K562 (cell line): ENCODE results near the gene EML5. TPM values are rescaled to one million over a fixed set of nuclear protein-coding genes. Genes with fewer than 3 reads are reported as not detected.
"Not testable (repeated sequence)": the region's sequence is repeated elsewhere in the genome, so short reads cannot be mapped to it uniquely, and the experiment has no call there.

Source experiments
- ATAC-seq: fragments of 200-7000 bp; cut with Tn5 transposase; 3 replicates; pipeline ENCODE4 v1.9.1; 2020; ENCODE audit warnings: moderate library complexity
- BruUV-seq: library from RNA; stranded (reverse); fragments of 400-500 nt; replicated peaks from 2 replicates; lab custom pipeline; 2021; lab: Mats Ljungman, UMichigan
- CTCF ChIA-PET: fragments of 300-600 bp; formaldehyde crosslinking; extraction: SDS; loops from one replicate; lab custom pipeline; 2021; ENCODE audit warnings: low intra/inter-chr PET ratio; lab: Yijun Ruan, JAX
- POLR2A ChIA-PET: fragments of 300-600, 350-650 bp; sonication (Branson Sonifier 250); formaldehyde crosslinking; extraction: SDS; loops from one replicate; lab custom pipeline; 2021; ENCODE audit warnings: antibody characterized with exemption, inconsistent platforms; lab: Yijun Ruan, JAX
- DNase-seq, 4 experiments: peaks; one replicate each; pipeline versions ENCODE4 v3.0.0 to v3.0.0-alpha.2; 2011 to 2018; ENCODE audit warnings: low spot score in 3 of 4, mixed read lengths in 3 of 4; ENCODE audit errors: extremely low read depth in 1 of 4
- FAIRE-seq: peaks from 2 replicates; lab custom pipeline; 2011; peaks lifted over from hg19 to GRCh38; lab: Jason Lieb, UNC
- H2AFZ ChIP-seq: 2 replicates; pipeline ENCODE4 v1.6.0; 2011; ENCODE audit warnings: low read depth, low read length, control low read depth, inconsistent platforms
- H3K27ac ChIP-seq: fragments of 200-600 bp; 3 replicates; pipeline ENCODE4 v1.8.0; 2011; ENCODE audit warnings: low read depth, mild to moderate bottlenecking, control low read depth, inconsistent platforms, low read length, moderate library complexity, mixed read lengths; ENCODE audit errors: extremely low read depth
- H3K27me3 ChIP-seq, 2 experiments: fragments of 300-600 bp in 1 of 2; 2 replicates in 1 of 2; 3 replicates in 1 of 2; pipeline versions ENCODE4 v1.6.0 to v1.8.0; 2011; ENCODE audit warnings: inconsistent platforms in 2 of 2, low read length in 2 of 2, mild to moderate bottlenecking in 1 of 2, mixed read lengths in 1 of 2, moderate library complexity in 1 of 2; ENCODE audit not compliant: control insufficient read depth in 2 of 2, insufficient read depth in 2 of 2
- H3K36me3 ChIP-seq: fragments of 300-600 bp; 3 replicates; pipeline ENCODE4 v1.8.0; 2011; ENCODE audit warnings: mild to moderate bottlenecking, low read length, inconsistent platforms; ENCODE audit not compliant: control insufficient read depth, insufficient read depth
- H3K4me1 ChIP-seq, 2 experiments: fragments of 200-600 bp in 1 of 2; replicated peaks in 1 of 2; 2 replicates in 1 of 2; 3 replicates in 1 of 2; pipeline versions ENCODE4 v1.5.1 to v1.8.0; 2011; ENCODE audit warnings: inconsistent platforms in 2 of 2, low read length in 2 of 2, mild to moderate bottlenecking in 1 of 2, mixed read lengths in 1 of 2, moderate library complexity in 1 of 2; ENCODE audit not compliant: control insufficient read depth in 2 of 2, insufficient read depth in 2 of 2
- H3K4me2 ChIP-seq: 2 replicates; pipeline ENCODE4 v1.6.1; 2011; ENCODE audit warnings: low read length, control low read depth, inconsistent platforms, mixed read lengths; ENCODE audit not compliant: insufficient read depth
- H3K4me3 ChIP-seq: fragments of 200-600 bp; sonication (generic), shearing (Covaris generic); 2 replicates; pipeline ENCODE4 v1.5.1; 2016; ENCODE audit warnings: control low read depth, inconsistent platforms
- H3K79me2 ChIP-seq: fragments of 200-600 bp; 3 replicates; pipeline ENCODE4 v1.8.0; 2011; ENCODE audit warnings: low read length, inconsistent platforms; ENCODE audit not compliant: control insufficient read depth, insufficient read depth
- H3K9ac ChIP-seq, 2 experiments: 2 replicates each; pipeline versions ENCODE4 v1.6.0 to v1.6.1; 2011; ENCODE audit warnings: low read depth in 2 of 2, low read length in 2 of 2, control low read depth in 1 of 2, inconsistent platforms in 1 of 2, mild to moderate bottlenecking in 1 of 2, mixed read lengths in 1 of 2; ENCODE audit not compliant: insufficient read depth in 1 of 2
- H3K9me1 ChIP-seq: one replicate; pipeline ENCODE4 v1.6.0; 2011; ENCODE audit warnings: inconsistent platforms, mild to moderate bottlenecking, low read length, moderate library complexity; ENCODE audit not compliant: control insufficient read depth, insufficient read depth
- H3K9me3 ChIP-seq: replicated peaks from 2 replicates; pipeline ENCODE4 v1.5.1; 2011; ENCODE audit warnings: low read depth, low read length, inconsistent platforms; ENCODE audit not compliant: control insufficient read depth, insufficient read depth
- H4K20me1 ChIP-seq: replicated peaks from 2 replicates; pipeline ENCODE4 v1.6.1; 2011; ENCODE audit warnings: low read length, inconsistent platforms, mixed read lengths; ENCODE audit not compliant: control insufficient read depth, insufficient read depth
- CBFA2T2 ChIP-seq: fragments of 450-650 bp; conservative IDR thresholded peaks from 2 replicates; pipeline ENCODE4 v1.6.1; 2017; ENCODE audit warnings: mild to moderate bottlenecking
- CBFA2T3 ChIP-seq: fragments of 450-650 bp; IDR thresholded peaks from 2 replicates; pipeline ENCODE4 v1.6.1; 2017
- DPF2 ChIP-seq: fragments of 450-650 bp; IDR thresholded peaks from 2 replicates; pipeline ENCODE4 v1.6.1; 2016
- EP300 ChIP-seq: IDR thresholded peaks from 2 replicates; pipeline ENCODE4 v1.6.1; 2012; ENCODE audit warnings: low read length, improper control_type of control experiment
- GATA2 ChIP-seq: sonication (generic); formaldehyde crosslinking; IDR thresholded peaks from 2 replicates; pipeline ENCODE4 v1.4.0; 2020; ENCODE audit warnings: mild to moderate bottlenecking, missing genetic modification reagents
- LEF1 ChIP-seq: fragments of 450-650 bp; IDR thresholded peaks from 2 replicates; pipeline ENCODE4 v1.6.1; 2016; ENCODE audit warnings: mild to moderate bottlenecking
- MEIS2 ChIP-seq: fragments of 450-650 bp; IDR thresholded peaks from 2 replicates; pipeline ENCODE4 v1.6.1; 2014; ENCODE audit warnings: mild to moderate bottlenecking; ENCODE audit not compliant: partially characterized antibody
- MTA2 ChIP-seq: fragments of 450-650 bp; IDR thresholded peaks from 2 replicates; pipeline ENCODE4 v1.6.1; 2016; ENCODE audit warnings: low read depth
- NFIC ChIP-seq: fragments of 450-650 bp; IDR thresholded peaks from 2 replicates; pipeline ENCODE4 v1.6.1; 2017; ENCODE audit warnings: mild to moderate bottlenecking, inconsistent platforms
- PML ChIP-seq: IDR thresholded peaks from 2 replicates; pipeline ENCODE4 v1.6.1; 2012; ENCODE audit warnings: low read length, inconsistent platforms
- RBM17 ChIP-seq: fragments of 200-400 bp; formaldehyde crosslinking; IDR thresholded peaks from 2 replicates; pipeline ENCODE4 v1.6.1; 2017; ENCODE audit warnings: low read depth, mild to moderate bottlenecking, low read length, borderline replicate concordance
- SMAD4 ChIP-seq: fragments of 250-450 bp; sonication (Bioruptor Pico); conservative IDR thresholded peaks from 2 replicates; pipeline ENCODE4 v1.8.0; 2021; ENCODE audit warnings: inconsistent platforms, mild to moderate bottlenecking, moderate library complexity
- SMARCA4 ChIP-seq: fragments of 450-650 bp; IDR thresholded peaks from 2 replicates; pipeline ENCODE4 v1.6.1; 2016
- SMARCE1 ChIP-seq: fragments of 450-650 bp; IDR thresholded peaks from 2 replicates; pipeline ENCODE4 v1.7.1; 2016; ENCODE audit warnings: mild to moderate bottlenecking
- TAL1 ChIP-seq: fragments of 450-650 bp; IDR thresholded peaks from 2 replicates; pipeline ENCODE4 v1.6.1; 2016; ENCODE audit warnings: mild to moderate bottlenecking
- WGBS: fragments of 100-300 bp; shearing (Covaris generic); methylation state at CpG from one replicate; pipeline ENCODE4 v1.1.6; 2016; ENCODE audit warnings: low coverage, mixed read lengths; ENCODE audit not compliant: insufficient coverage; ENCODE audit errors: missing lambda C conversion rate; 5-methylcytosine and 5-hydroxymethylcytosine counted together
- in situ Hi-C: fragments of 300-500 bp; cut with MboI; formaldehyde crosslinking; loops from 4 replicates; pipeline ENCODE4 v1.15.0; 2018; ENCODE audit warnings: inconsistent platforms, mixed read lengths
- intact Hi-C: fragments of 100-400 bp; cut with micrococcal nuclease; formaldehyde crosslinking; loops from 2 replicates; pipeline ENCODE4 v1.14.2; 2022
- polyA plus RNA-seq, 8 experiments: library from polyadenylated mRNA; depleted of rRNA in 4 of 8; stranded (reverse) in 5 of 8; unstranded in 3 of 8; fragments of >200 nt; fragmentation: Nextera tagmentation in 2 of 8; fragmentation: Illumina TruSeq in 1 of 8; extraction: Ambion mirVana in 2 of 8; extraction: Trizol in 1 of 8; gene quantifications; 2 replicates each; pipeline versions ENCODE4 v1.2.1 to v1.2.3, GENCODE V29; 2011 to 2014; ENCODE audit warnings: inconsistent platforms in 1 of 8, missing spikeins in 1 of 8
- total RNA-seq, 7 experiments: library from RNA; depleted of rRNA in 6 of 7; stranded (reverse); fragments of >200 nt in 6 of 7; fragmentation: Illumina TruSeq in 2 of 7; extraction: Trizol in 2 of 7; gene quantifications; 2 replicates each; pipeline versions ENCODE4 v1.2.1 to v1.2.3, GENCODE V29; 2011 to 2021; ENCODE audit warnings: low replicate concordance in 1 of 7
- TF ChIP-seq, protein P1 (sequence below): sonication (generic); formaldehyde crosslinking; IDR thresholded peaks from 2 replicates; pipeline ENCODE4 v1.8.0; 2022; ENCODE audit warnings: mild to moderate bottlenecking, missing genetic modification reagents
- TF ChIP-seq, protein P2 (sequence below), 2 experiments: IDR thresholded peaks in 1 of 2; conservative IDR thresholded peaks in 1 of 2; 2 replicates each; pipeline ENCODE4 v1.6.1; 2016; ENCODE audit warnings: low read depth in 2 of 2, mild to moderate bottlenecking in 1 of 2, missing compliant biosample characterization in 1 of 2, missing genetic modification characterization in 1 of 2, moderate library complexity in 1 of 2

The EML5 gene
- total and polyA plus RNA-seq, 9 of the 15 experiments (the other 6 are each of a cell fraction or from before 2014, with no cell fraction given): 0.06 to 0.34 (median 0.22) TPM

DNA sequence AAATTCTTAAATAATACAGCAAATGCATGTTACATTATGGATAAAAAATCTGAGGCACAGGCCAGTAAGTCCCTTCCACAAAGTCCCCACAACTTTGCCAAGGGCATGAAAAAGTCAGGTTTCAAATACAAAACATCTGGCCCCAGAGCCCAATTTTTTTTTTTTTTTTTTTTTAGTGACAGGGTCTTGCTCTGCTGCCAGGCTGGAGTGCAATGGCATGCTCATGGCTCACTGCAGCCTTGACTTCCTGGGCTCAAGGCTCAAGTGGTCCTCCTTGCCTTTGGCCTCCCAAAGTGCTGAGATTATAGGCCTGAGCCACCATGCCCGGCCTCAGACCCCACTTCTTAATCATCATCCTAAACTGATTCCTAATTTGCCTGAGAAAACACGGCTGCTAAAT, 28.6 kb upstream of the EML5 start (continued):
- TF ChIP-seq, protein P1, sequence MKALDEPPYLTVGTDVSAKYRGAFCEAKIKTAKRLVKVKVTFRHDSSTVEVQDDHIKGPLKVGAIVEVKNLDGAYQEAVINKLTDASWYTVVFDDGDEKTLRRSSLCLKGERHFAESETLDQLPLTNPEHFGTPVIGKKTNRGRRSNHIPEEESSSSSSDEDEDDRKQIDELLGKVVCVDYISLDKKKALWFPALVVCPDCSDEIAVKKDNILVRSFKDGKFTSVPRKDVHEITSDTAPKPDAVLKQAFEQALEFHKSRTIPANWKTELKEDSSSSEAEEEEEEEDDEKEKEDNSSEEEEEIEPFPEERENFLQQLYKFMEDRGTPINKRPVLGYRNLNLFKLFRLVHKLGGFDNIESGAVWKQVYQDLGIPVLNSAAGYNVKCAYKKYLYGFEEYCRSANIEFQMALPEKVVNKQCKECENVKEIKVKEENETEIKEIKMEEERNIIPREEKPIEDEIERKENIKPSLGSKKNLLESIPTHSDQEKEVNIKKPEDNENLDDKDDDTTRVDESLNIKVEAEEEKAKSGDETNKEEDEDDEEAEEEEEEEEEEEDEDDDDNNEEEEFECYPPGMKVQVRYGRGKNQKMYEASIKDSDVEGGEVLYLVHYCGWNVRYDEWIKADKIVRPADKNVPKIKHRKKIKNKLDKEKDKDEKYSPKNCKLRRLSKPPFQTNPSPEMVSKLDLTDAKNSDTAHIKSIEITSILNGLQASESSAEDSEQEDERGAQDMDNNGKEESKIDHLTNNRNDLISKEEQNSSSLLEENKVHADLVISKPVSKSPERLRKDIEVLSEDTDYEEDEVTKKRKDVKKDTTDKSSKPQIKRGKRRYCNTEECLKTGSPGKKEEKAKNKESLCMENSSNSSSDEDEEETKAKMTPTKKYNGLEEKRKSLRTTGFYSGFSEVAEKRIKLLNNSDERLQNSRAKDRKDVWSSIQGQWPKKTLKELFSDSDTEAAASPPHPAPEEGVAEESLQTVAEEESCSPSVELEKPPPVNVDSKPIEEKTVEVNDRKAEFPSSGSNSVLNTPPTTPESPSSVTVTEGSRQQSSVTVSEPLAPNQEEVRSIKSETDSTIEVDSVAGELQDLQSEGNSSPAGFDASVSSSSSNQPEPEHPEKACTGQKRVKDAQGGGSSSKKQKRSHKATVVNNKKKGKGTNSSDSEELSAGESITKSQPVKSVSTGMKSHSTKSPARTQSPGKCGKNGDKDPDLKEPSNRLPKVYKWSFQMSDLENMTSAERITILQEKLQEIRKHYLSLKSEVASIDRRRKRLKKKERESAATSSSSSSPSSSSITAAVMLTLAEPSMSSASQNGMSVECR (CRISPR knock-in tag): no peak
- TF ChIP-seq RBM17: no peak

DNA sequence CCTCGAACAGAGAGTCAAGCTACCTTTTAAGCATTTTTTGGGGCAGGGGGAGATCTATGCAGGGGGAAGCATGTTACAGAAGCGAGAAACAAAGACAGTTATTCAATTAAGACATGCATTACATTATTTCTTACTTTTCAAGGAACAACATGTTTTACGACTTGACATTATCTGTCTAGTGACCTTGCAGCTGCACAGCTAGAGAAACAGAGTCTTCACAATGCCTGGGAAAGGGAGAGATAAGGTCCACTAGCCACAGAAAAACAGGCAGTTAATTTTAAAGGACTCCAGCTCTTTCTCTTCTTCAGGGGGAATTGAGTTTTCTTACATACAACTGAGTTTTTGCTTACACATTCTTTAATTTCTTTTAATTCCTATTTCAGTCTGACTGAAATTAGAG, 26.9 kb upstream of the EML5 start:
- H3K79me2 ChIP-seq, FAIRE-seq, H3K36me3 ChIP-seq, H3K9me3 ChIP-seq, intact Hi-C loops, BruUV-seq, H3K9me1 ChIP-seq, H4K20me1 ChIP-seq, ATAC-seq, H3K4me3 ChIP-seq, CTCF ChIA-PET, H3K27me3 ChIP-seq, in situ Hi-C loops: not testable (repeated sequence)
- H2AFZ ChIP-seq: peak overlapping the region; percentile 74
- peak overlapping the region; percentile 44 for H3K4me2 ChIP-seq
- POLR2A ChIA-PET: interaction anchor here (0.6 to 1.1 kb wide), 2 partner anchors 18 to 22 kb away, joined by 3 read pairs; no protein-coding TSS in a partner anchor
- DNase-seq: peak in 1 of 4 experiments; percentile 49
- WGBS: 0% methylated on average over 3 of the region's 3 CpGs
- peak overlapping the region; percentile 75 for H3K27ac ChIP-seq
- H3K4me1 ChIP-seq: peaks cover 2 to 42% of the 10 kb centered on the region in 2 experiments; a peak in 4 of 5 replicates
- H3K9ac ChIP-seq: peak overlapping the region in 1 of 2 experiments; percentile 41; a peak in 1 of 4 replicates
- TF ChIP-seq TAL1 (peak; percentile 79), CBFA2T2 (peak; percentile 74), LEF1 (peak; percentile 75), SMARCE1 (peak; percentile 58; the same call in 1 of the 2 replicates), CBFA2T3 (peak; percentile 82), MEIS2 (peak; percentile 87), EP300 (peak; percentile 41; the same call in 1 of the 2 replicates), PML (0 out of 2 replicates have a peak, but pooled peaks have one; percentile 22), SMAD4 (CRISPR knock-in tag) (peak; percentile 71), SMARCA4 (peak; percentile 74), MTA2 (peak; percentile 72), DPF2 (peak; percentile 81), NFIC (peak; percentile 34; the same call in 1 of the 2 replicates), GATA2 (0 out of 2 replicates have a peak, but pooled peaks have one; percentile 43)
- TF ChIP-seq, protein P2, sequence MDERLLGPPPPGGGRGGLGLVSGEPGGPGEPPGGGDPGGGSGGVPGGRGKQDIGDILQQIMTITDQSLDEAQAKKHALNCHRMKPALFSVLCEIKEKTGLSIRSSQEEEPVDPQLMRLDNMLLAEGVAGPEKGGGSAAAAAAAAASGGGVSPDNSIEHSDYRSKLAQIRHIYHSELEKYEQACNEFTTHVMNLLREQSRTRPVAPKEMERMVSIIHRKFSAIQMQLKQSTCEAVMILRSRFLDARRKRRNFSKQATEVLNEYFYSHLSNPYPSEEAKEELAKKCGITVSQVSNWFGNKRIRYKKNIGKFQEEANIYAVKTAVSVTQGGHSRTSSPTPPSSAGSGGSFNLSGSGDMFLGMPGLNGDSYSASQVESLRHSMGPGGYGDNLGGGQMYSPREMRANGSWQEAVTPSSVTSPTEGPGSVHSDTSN (CRISPR knock-in tag; IDR thresholded peaks at IDR 0.05; ENCODE audit: low read depth): not testable (repeated sequence)
- TF ChIP-seq, protein P2 (tag; conservative IDR thresholded peaks at IDR 0.05; ENCODE audit: low read depth): peak; percentile 78
